WTC11 (cell line): ENCODE data around the gene GNA12. TPM values are rescaled to one million over a fixed set of nuclear protein-coding genes. Genes with fewer than 3 reads are reported as not detected.
A peak's percentile ranks its signal among the peaks of the same experiment; 100 is the strongest.

Experiments
- ATAC-seq: fragments of 200-7000 bp; cut with Tn5 transposase; 2 replicates; pipeline ENCODE4 v1.10.0; 2021; ENCODE audit warnings: mild to moderate bottlenecking, moderate library complexity
- CTCF ChIA-PET: fragments of 300-600 bp; sonication (Branson Sonifier 250); formaldehyde crosslinking; loops from one replicate; lab custom pipeline; 2021; ENCODE audit warnings: antibody characterized with exemption; lab: Charles Lee
- POLR2A ChIA-PET: fragments of 350-600 bp; sonication (Branson Sonifier 250); formaldehyde crosslinking; loops from one replicate; lab custom pipeline; 2021; ENCODE audit warnings: antibody characterized with exemption; lab: Charles Lee
- DNase-seq: peaks from one replicate; pipeline ENCODE4 v3.0.0; 2021; ENCODE audit warnings: low spot score
- H3K27ac Mint-ChIP-seq: 2 replicates; pipeline ENCODE4 v1.8.0; 2021; ENCODE audit warnings: mixed read lengths
- H3K27me3 Mint-ChIP-seq: 2 replicates; pipeline ENCODE4 v1.8.0; 2021; ENCODE audit warnings: low read depth, mild to moderate bottlenecking, moderate library complexity, mixed read lengths
- H3K36me3 Mint-ChIP-seq: 2 replicates; pipeline ENCODE4 v1.8.0; 2021; ENCODE audit warnings: mixed read lengths
- H3K4me1 Mint-ChIP-seq: 2 replicates; pipeline ENCODE4 v1.8.0; 2022; ENCODE audit warnings: mixed read lengths
- H3K4me3 Mint-ChIP-seq: 2 replicates; pipeline ENCODE4 v1.8.0; 2021; ENCODE audit warnings: mild to moderate bottlenecking, moderate library complexity, mixed read lengths
- H3K9me3 Mint-ChIP-seq: 2 replicates; pipeline ENCODE4 v1.8.0; 2021; ENCODE audit warnings: mixed read lengths
- ATF6 ChIP-seq: sonication (generic); formaldehyde crosslinking; IDR thresholded peaks from 2 replicates; pipeline ENCODE4 v1.8.1; 2023; ENCODE audit warnings: mild to moderate bottlenecking, missing genetic modification reagents
- CREB1 ChIP-seq: sonication (generic); formaldehyde crosslinking; IDR thresholded peaks from 2 replicates; pipeline ENCODE4 v1.8.0; 2023; ENCODE audit warnings: mild to moderate bottlenecking, missing genetic modification reagents
- CREM ChIP-seq: sonication (generic); formaldehyde crosslinking; IDR thresholded peaks from 2 replicates; pipeline ENCODE4 v1.8.1; 2022; ENCODE audit warnings: mild to moderate bottlenecking, missing genetic modification reagents, moderate library complexity
- E2F5 ChIP-seq: sonication (generic); formaldehyde crosslinking; IDR thresholded peaks from 2 replicates; pipeline ENCODE4 v1.8.1; 2022; ENCODE audit warnings: mild to moderate bottlenecking, moderate library complexity, missing genetic modification reagents
- GTF2I ChIP-seq: fragments of 250-450 bp; sonication (Bioruptor Pico); conservative IDR thresholded peaks from 2 replicates; pipeline ENCODE4 v1.4.0; 2021; ENCODE audit warnings: mild to moderate bottlenecking
- JAZF1 ChIP-seq: fragments of 250-450 bp; sonication (Bioruptor Pico); IDR thresholded peaks from 2 replicates; pipeline ENCODE4 v1.9.0; 2021; ENCODE audit warnings: moderate library complexity, mild to moderate bottlenecking, inconsistent platforms
- JUN ChIP-seq: sonication (generic); formaldehyde crosslinking; IDR thresholded peaks from 2 replicates; pipeline ENCODE4 v1.8.0; 2023; ENCODE audit warnings: mild to moderate bottlenecking, missing genetic modification reagents
- KAT7 ChIP-seq: sonication (generic); formaldehyde crosslinking; IDR thresholded peaks from 2 replicates; pipeline ENCODE4 v1.8.1; 2023; ENCODE audit warnings: missing genetic modification reagents, mild to moderate bottlenecking, borderline replicate concordance
- NFATC4 ChIP-seq: fragments of 250-450 bp; sonication (Bioruptor Pico); IDR thresholded peaks from 2 replicates; pipeline ENCODE4 v1.9.0; 2021; ENCODE audit warnings: mild to moderate bottlenecking
- NFE2L1 ChIP-seq: sonication (generic); formaldehyde crosslinking; IDR thresholded peaks from 2 replicates; pipeline ENCODE4 v1.8.1; 2023; ENCODE audit warnings: missing genetic modification reagents
- TEAD1 ChIP-seq: sonication (generic); formaldehyde crosslinking; IDR thresholded peaks from 2 replicates; pipeline ENCODE4 v1.8.0; 2022; ENCODE audit warnings: mild to moderate bottlenecking, missing genetic modification reagents
- ZNF121 ChIP-seq: sonication (generic); formaldehyde crosslinking; IDR thresholded peaks from 2 replicates; pipeline ENCODE4 v1.8.0; 2023; ENCODE audit warnings: missing genetic modification reagents
- total RNA-seq: library from RNA; stranded (reverse); gene quantifications from 3 replicates; pipeline ENCODE4 v1.2.3, GENCODE V29; 2021
- TF ChIP-seq, protein P1 (sequence below): sonication (generic); formaldehyde crosslinking; IDR thresholded peaks from 2 replicates; pipeline ENCODE4 v1.8.1; 2022; ENCODE audit warnings: missing genetic modification reagents, borderline replicate concordance
- TF ChIP-seq, protein P2 (sequence below): sonication (generic); formaldehyde crosslinking; IDR thresholded peaks from 2 replicates; pipeline ENCODE4 v1.8.0; 2023; ENCODE audit warnings: missing genetic modification reagents, mild to moderate bottlenecking, borderline replicate concordance
- TF ChIP-seq, protein P3 (sequence below): sonication (generic); formaldehyde crosslinking; IDR thresholded peaks from 2 replicates; pipeline ENCODE4 v1.8.0; 2022; ENCODE audit warnings: missing genetic modification reagents
- TF ChIP-seq, protein P4 (sequence below): sonication (generic); formaldehyde crosslinking; IDR thresholded peaks from 2 replicates; pipeline ENCODE4 v1.8.1; 2023; ENCODE audit warnings: mild to moderate bottlenecking, missing genetic modification reagents, moderate library complexity

The GNA12 gene
- total RNA-seq, 1 experiment from 2014 or later = 99.6 TPM

DNA sequence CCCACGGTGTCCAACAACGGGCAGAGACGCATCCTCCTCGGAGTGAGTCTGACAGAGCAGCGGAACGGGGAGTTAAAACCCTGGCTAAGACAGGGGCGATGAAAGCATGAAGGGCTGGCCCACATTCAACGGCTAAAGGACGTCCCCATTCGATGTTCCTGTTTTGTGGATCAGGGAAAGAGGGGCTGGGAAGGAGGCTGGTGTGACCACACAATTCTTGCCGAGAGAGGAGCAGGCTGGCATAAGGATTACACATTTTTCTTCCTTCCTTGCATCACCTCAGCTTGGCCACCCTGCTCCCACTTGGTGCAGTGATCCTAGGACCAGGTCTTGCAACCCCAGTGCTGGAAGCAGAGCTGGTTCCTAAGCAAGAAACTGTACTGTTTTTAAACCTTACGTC lies 67.7 kb downstream of the GNA12 start (continued):
- TF ChIP-seq, protein P1, sequence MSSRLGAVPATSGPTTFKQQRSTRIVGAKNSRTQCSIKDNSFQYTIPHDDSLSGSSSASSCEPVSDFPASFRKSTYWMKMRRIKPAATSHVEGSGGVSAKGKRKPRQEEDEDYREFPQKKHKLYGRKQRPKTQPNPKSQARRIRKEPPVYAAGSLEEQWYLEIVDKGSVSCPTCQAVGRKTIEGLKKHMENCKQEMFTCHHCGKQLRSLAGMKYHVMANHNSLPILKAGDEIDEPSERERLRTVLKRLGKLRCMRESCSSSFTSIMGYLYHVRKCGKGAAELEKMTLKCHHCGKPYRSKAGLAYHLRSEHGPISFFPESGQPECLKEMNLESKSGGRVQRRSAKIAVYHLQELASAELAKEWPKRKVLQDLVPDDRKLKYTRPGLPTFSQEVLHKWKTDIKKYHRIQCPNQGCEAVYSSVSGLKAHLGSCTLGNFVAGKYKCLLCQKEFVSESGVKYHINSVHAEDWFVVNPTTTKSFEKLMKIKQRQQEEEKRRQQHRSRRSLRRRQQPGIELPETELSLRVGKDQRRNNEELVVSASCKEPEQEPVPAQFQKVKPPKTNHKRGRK (CRISPR knock-in tag) = no peak
- TF ChIP-seq CREM (CRISPR knock-in tag) = no peak
- no peak for TF ChIP-seq ATF6 (CRISPR knock-in tag)
- TF ChIP-seq JAZF1 = no peak
- no peak for TF ChIP-seq CREB1 (CRISPR knock-in tag)
- no peak for TF ChIP-seq E2F5 (CRISPR knock-in tag)

GRCh38 chr7:2775785-2776184 lies 68.3 kb downstream of the GNA12 start:
- Mint-ChIP-seq H3K4me1 (peaks cover 34% of the 10 kb centered on the region), H3K27me3 (no peaks in the 10 kb centered on the region), H3K4me3 (no peak overlapping the region), H3K36me3 (peaks cover 32% of the 10 kb centered on the region), H3K27ac (peak overlapping the region; percentile 89)
- DNase-seq (no peak), ATAC-seq (no peak)
- POLR2A ChIA-PET = no interaction called here
- CTCF ChIA-PET = interaction anchor here (0.8 to 1.1 kb wide), 2 partner anchors 15 to 66 kb away, joined by 3 read pairs; no protein-coding TSS in a partner anchor
- TF ChIP-seq, protein P2, sequence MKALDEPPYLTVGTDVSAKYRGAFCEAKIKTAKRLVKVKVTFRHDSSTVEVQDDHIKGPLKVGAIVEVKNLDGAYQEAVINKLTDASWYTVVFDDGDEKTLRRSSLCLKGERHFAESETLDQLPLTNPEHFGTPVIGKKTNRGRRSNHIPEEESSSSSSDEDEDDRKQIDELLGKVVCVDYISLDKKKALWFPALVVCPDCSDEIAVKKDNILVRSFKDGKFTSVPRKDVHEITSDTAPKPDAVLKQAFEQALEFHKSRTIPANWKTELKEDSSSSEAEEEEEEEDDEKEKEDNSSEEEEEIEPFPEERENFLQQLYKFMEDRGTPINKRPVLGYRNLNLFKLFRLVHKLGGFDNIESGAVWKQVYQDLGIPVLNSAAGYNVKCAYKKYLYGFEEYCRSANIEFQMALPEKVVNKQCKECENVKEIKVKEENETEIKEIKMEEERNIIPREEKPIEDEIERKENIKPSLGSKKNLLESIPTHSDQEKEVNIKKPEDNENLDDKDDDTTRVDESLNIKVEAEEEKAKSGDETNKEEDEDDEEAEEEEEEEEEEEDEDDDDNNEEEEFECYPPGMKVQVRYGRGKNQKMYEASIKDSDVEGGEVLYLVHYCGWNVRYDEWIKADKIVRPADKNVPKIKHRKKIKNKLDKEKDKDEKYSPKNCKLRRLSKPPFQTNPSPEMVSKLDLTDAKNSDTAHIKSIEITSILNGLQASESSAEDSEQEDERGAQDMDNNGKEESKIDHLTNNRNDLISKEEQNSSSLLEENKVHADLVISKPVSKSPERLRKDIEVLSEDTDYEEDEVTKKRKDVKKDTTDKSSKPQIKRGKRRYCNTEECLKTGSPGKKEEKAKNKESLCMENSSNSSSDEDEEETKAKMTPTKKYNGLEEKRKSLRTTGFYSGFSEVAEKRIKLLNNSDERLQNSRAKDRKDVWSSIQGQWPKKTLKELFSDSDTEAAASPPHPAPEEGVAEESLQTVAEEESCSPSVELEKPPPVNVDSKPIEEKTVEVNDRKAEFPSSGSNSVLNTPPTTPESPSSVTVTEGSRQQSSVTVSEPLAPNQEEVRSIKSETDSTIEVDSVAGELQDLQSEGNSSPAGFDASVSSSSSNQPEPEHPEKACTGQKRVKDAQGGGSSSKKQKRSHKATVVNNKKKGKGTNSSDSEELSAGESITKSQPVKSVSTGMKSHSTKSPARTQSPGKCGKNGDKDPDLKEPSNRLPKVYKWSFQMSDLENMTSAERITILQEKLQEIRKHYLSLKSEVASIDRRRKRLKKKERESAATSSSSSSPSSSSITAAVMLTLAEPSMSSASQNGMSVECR (CRISPR knock-in tag) = no peak
- TF ChIP-seq, protein P3, sequence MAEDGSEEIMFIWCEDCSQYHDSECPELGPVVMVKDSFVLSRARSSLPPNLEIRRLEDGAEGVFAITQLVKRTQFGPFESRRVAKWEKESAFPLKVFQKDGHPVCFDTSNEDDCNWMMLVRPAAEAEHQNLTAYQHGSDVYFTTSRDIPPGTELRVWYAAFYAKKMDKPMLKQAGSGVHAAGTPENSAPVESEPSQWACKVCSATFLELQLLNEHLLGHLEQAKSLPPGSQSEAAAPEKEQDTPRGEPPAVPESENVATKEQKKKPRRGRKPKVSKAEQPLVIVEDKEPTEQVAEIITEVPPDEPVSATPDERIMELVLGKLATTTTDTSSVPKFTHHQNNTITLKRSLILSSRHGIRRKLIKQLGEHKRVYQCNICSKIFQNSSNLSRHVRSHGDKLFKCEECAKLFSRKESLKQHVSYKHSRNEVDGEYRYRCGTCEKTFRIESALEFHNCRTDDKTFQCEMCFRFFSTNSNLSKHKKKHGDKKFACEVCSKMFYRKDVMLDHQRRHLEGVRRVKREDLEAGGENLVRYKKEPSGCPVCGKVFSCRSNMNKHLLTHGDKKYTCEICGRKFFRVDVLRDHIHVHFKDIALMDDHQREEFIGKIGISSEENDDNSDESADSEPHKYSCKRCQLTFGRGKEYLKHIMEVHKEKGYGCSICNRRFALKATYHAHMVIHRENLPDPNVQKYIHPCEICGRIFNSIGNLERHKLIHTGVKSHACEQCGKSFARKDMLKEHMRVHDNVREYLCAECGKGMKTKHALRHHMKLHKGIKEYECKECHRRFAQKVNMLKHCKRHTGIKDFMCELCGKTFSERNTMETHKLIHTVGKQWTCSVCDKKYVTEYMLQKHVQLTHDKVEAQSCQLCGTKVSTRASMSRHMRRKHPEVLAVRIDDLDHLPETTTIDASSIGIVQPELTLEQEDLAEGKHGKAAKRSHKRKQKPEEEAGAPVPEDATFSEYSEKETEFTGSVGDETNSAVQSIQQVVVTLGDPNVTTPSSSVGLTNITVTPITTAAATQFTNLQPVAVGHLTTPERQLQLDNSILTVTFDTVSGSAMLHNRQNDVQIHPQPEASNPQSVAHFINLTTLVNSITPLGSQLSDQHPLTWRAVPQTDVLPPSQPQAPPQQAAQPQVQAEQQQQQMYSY (CRISPR knock-in tag) = no peak
- no peak for TF ChIP-seq ZNF121 (CRISPR knock-in tag)
- TF ChIP-seq ATF6 (CRISPR knock-in tag) = no peak
- no peak for TF ChIP-seq KAT7 (CRISPR knock-in tag)
- no peak for TF ChIP-seq GTF2I
- TF ChIP-seq, protein P4, sequence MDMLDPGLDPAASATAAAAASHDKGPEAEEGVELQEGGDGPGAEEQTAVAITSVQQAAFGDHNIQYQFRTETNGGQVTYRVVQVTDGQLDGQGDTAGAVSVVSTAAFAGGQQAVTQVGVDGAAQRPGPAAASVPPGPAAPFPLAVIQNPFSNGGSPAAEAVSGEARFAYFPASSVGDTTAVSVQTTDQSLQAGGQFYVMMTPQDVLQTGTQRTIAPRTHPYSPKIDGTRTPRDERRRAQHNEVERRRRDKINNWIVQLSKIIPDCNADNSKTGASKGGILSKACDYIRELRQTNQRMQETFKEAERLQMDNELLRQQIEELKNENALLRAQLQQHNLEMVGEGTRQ = no peak
- no peak for TF ChIP-seq JAZF1
- no peak for TF ChIP-seq JUN (CRISPR knock-in tag)
- no peak for TF ChIP-seq TEAD1 (CRISPR knock-in tag)
- no peak for TF ChIP-seq NFE2L1
- no peak for TF ChIP-seq NFATC4
- TF ChIP-seq, all 79 proteins: peak for 0
- peaks cover 5% of the 10 kb centered on the region for H3K9me3 Mint-ChIP-seq
